AG20443 (cell line): Measurements from ENCODE around the gene VSTM2L.

Experiments
- DNase-seq: peaks from one replicate; pipeline ENCODE4 v3.0.0; 2012; ENCODE audit warnings: low spot score, mixed read lengths

The VSTM2L gene

DNA sequence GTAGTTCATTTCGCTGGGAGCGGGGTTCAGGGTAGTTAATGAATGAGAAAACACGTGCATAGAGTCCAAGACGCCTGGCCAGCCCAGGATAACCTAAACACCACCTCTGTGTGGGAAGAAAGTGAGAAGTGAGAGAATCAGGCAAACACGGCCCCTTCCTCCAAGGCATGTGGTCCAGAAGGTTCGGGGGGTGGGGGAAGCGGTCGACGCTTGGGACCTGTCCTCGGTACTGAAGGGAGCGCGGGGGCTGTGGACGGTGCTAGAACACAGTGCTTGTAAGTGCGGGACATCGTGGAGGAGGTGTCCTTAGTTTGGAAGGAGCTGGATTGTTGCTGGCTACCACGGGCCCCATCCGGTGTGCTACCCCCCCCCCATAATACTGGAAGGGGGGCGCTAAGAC is 1.7 kb upstream of the VSTM2L start:
- peak; percentile 55 for DNase-seq

DNA sequence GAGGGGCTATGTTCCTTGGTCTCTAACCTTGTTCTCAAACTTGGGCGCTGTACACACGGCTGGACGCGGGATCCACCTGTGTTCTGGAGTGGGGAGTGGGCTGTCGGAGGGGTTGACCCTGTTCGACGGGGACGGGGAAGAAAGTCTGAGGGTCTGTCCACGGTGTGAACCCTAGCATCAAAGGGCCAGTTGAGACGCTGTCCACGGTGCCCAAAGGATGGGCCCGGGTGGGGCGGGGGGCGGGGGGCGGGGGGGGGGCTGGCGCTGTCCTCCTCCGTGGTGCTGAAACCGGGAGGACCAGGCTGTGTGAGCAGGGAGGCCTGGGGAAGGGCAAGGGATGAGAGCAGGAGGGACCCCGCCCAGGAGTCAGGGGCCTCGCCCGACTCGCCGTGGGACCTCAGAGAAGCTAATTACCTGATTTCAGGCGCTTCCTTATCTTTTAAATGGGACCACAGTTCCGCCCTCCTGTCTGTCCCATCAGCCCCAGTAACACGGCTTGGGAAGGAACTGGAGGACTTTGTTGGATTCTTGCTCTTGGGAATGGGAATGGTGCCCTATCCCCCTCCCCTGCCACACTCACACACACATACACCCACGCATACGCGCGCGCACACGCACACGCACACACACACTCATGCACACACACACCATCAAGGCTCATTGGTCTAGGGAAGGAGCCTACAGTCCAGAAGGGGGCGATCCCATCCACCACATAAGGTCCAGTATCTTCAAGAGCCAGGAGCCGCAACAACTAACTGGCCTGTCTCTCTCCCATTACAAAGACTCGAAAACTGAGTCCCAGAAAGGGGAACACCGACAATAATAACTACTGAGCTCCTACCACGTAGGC is 1.0 kb upstream of the VSTM2L start:
- peak; percentile 61 for DNase-seq

DNA sequence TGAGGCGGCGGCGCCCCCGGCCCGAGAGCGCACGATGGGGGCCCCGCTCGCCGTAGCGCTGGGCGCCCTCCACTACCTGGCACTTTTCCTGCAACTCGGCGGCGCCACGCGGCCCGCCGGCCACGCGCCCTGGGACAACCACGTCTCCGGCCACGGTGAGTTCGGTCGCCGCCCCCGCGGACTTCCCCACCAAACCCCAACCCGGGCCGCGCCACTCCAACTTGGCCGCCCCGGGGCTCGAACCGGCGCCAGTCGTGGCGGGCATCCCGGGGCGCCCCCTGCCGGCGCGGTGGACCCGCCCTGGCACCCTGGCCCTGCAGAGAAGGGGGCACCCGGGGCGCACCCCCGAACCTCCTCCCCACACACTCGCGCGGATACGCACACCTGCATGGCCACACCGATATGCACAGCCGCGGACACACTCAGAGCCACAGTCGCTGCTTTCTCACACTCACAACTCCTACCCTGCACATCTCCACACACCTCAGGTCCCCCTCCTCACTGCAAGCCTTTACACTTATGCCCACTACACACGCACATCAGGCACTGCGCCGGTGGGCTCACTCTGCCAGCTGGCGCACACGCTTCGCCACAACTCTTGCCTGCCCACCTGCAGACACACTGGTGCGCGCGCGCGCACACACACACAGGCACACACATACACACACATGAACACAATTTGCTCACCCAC is 535 bp downstream of the VSTM2L start:
- DNase-seq = peak; percentile 33

DNA sequence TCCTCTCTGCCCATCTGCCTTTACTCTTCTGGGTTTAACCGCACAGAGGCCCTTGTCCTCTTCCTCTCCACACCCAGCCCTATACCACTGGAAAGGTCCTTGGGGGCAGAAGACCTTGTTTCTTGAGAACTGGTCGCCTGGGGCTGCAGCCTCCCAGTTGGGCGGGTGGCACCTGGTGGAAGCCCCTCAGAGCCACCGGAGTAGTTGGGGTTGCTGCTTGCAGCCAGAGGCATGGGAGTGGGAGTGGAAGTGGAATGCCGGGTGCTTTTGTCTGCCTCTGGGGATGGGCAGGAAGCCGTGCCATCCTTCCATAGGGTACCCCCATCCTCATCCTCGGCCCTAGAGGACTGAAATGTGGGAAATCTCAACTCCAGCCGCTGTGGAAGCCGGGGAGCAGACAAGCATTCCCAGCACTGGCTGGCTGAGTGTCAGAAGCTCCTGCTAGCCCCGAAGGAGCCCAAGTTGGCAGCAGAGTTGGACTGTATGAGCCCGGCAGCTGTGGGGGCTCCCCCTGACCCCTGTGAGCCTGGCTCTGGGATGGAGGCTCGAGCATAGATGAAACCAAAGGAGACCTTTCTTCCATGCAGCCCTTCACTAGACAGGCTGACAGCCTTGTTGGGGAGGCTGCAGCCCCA is 1.2 kb downstream of the VSTM2L start:
- no peak for DNase-seq

- no peak for DNase-seq
Measured at GRCh38 chr20:37904845-37905373, 2.0 kb downstream of the VSTM2L start.

DNA sequence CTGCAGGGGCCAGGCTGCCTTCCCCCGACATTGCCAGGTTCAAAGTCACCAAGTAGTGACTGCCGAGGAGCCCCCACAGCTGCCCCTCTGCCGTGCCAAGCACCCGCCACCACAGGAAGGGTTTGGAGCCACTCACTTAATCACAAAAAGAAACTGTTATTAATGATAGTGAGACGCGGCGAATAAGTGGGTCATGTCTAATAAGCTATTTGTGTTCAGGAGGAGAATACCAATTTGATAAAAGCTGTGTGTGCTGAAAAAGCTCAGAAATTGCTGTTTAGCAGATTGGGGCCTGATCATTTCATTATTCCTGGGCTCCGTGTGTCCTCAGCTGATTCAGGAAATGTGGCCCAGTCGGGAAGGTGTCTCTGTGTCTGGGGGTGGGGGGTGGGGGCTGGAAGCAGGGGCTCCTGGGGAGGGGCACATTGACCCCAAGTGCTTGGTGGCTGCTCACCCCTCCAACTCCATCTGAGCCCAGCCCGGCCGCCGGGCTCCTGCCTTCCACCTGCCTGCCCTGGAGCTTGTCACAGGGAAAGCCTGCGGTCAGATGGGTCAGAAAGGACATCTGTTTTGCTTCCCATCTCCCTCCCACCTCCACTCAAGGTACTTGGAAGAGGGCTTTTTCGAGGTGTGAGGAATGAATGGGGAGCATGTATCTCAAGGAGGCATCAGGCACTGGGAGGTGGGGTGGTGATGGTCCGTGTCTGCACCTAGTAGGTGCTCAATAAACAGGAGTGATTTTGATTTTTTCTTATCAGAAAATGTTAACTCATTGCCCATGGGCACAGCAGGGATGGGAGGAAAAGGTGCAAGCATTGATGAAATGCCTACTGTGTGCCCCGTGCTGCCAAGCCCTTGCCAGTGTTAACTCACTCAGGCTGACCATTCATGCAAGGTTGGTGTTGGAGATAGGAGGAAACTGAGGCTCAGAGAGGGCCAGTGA is 3.0 kb downstream of the VSTM2L start:
- no peak for DNase-seq

DNA sequence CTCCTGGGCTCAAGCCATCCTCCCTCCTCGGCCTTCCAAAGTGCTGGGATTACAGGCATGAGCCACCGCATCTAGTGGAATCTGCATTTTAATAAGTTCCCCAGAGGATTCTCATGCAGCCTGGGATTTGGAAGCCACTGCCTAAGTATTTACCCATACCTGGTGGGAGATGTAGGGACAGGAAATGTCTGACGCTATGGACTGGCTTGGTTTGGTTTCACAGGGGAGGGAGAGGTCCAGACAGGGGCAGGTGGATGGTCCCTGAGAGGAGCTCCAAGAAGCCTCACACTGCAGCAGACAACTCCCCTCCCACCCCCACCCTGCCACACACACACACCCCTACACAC is 4.4 kb downstream of the VSTM2L start:
- no peak for DNase-seq

GRCh38 chr20:37907677-37908401 is 4.9 kb downstream of the VSTM2L start:
- peak; percentile 88 for DNase-seq

- no peak for DNase-seq
Measured at GRCh38 chr20:37911261-37911660, 8.3 kb downstream of the VSTM2L start.

DNA sequence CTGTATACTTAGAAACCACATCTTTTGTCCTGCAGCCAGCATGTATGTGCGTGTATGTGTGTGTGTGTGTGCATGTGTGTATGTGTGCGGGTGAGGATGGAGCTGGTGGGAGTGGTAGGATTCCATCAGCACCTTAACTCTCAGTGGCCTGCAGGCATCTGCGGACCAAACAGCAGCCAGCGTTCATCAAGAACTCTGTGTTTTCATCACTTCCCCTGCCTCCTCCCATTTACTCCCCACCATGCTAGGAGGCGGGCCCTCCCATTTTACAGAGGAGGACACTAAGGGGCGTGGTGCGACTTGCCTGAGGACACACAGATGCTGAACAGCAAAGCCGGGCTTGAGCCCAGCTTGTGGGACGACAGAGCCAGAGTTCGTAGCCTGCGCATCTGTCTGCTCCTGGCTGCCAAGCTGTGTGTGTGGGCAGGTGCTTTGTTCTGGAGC is 8.9 kb downstream of the VSTM2L start:
- DNase-seq = peak; percentile 77

DNA sequence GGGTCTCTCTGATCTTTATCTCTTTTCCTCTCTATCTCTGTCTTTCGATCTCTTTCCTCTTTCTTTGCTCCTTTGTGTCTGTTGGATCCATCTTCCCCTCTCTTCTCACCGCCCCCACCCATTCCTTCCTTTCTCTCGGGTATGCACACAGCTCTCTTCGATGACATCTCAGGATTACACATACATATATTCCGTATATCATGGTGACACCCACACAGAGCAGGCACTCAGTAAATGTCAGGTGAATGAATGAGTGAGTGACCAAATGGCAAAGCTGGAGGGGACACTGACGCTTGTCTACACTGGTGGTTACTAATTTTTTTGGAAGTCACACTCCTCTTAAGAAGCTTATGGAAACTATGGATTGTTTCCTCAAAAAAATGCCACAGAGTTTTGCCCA is 9.9 kb downstream of the VSTM2L start:
- DNase-seq = no peak

- DNase-seq = no peak
Measured at GRCh38 chr20:37913567-37914366, 10.8 kb downstream of the VSTM2L start.

GRCh38 chr20:37914367-37914671 is 11.4 kb downstream of the VSTM2L start:
- no peak for DNase-seq

- no peak for DNase-seq
Measured at GRCh38 chr20:37914672-37915433, 11.9 kb downstream of the VSTM2L start.

DNA sequence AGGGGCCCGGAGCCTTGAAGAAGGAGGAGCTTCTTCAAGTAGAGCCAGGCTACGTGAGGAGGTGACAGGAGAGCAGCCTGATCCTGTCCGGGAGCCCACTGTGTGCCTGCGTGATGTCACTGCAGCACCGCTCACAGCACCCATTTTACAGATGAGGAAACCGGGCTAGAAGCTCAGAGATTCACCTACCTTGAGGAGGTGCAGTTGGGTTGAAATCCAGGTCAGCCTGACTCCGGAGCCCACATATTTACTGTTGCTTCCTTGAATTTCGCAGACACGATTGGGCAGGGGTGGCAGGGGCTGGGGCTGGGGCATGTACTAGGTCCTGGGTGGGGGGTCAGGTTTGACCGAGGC is 12.5 kb downstream of the VSTM2L start:
- DNase-seq = no peak

DNA sequence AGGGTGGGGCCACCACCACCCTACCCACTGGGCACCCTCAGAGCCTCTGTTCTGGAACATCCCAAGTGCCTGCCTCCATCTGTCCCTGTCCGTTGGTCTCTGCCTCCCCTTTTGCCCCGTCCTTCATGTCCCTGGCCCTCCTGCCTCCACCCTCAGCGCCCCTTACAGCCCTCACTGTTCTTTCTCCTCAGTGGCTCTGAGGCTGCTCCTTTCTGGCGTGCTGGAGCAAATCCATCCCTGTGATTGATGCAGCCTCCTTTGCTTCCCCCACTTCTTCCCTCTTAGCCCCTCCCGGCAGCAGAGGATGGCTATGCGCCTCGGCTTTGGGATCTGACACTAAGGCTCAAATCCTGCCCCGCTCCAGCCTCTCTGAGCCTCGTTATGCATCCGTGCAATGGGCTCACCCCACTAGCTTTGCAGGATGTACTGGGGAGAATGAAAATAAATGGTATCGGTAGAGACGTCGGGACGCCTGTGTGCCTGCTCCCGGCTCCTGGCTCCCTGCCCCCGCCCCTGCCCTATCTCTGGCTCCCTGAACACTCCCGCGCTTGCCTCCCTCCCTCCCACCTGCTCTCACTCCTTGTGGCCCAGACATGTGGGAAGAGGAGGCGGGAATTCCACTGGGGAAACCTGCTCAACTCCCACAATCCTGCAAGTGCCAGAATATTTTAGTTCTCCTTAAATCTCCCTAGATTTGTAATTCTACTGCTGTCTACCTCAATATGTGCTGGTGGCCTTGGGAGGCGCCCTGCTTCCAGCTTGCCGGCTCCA is 13.1 kb downstream of the VSTM2L start:
- DNase-seq = no peak

DNA sequence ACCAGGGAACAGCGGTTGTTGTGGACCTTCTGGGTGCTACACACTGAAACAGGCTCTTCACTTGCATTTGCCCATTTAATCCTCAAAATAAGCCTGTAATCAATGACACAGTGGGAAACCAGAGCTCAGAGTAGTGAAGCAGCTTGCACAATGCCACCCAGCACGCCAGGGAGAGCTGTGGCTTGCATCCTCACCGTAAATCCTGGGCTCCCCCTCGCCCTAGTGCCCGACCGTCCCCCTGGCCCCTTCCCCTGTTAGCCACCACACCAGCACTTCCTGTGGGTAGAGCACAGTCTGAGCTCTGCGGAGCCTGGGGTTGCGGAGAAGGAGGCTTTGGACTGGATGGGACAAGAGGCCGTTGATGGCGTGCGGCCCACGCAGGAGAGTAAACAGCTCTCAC is 14.5 kb downstream of the VSTM2L start:
- no peak for DNase-seq

DNA sequence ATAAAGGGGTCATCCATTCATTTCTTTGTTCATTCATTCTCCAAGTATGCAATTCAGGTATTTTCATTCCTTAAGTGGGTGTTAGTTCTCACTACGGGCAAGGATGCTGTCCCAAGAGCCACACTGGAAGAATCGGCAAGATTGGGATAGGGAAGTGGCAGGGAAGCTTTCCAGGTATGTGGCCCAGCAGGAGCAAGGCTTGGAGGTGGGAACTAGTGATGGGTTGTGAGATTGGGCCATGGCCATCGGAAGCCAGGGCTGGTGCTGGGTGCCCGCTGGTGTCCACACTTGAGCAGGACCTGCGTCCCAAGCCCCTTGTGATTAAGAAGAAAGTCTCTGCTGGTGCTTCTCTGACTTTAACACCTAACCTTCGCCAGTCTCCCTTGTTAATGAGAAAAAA is 15.1 kb downstream of the VSTM2L start:
- DNase-seq = no peak
